GM18861 (cell line): ENCODE measurements around the gene PHOSPHO2.
"Not testable (repeated sequence)": the region's sequence is repeated elsewhere in the genome, so short reads cannot be mapped to it uniquely, and the experiment has no call there.

ENCODE experiments used
- ATAC-seq: cut with Tn5 transposase; IDR thresholded peaks from one replicate; pipeline ENCODE4 v1.9.1; 2021; ENCODE audit not compliant: unreplicated experiment

The PHOSPHO2 gene

GRCh38 chr2:169683425-169684134 lies 10.7 kb upstream of the PHOSPHO2 start:
- no peak for ATAC-seq

GRCh38 chr2:169684135-169684565 lies 10.1 kb upstream of the PHOSPHO2 start:
- no peak for ATAC-seq

GRCh38 chr2:169684712-169685111 lies 9.6 kb upstream of the PHOSPHO2 start:
- ATAC-seq, result not testable (repeated sequence)

GRCh38 chr2:169686825-169687224 lies 7.4 kb upstream of the PHOSPHO2 start:
- not testable (repeated sequence) for ATAC-seq

GRCh38 chr2:169687943-169688342 lies 6.3 kb upstream of the PHOSPHO2 start:
- ATAC-seq, result not testable (repeated sequence)

- ATAC-seq, result no peak
Observed at GRCh38 chr2:169690958-169691357, 3.3 kb upstream of the PHOSPHO2 start.

- no peak for ATAC-seq
Observed at GRCh38 chr2:169692718-169693117, 1.6 kb upstream of the PHOSPHO2 start.

GRCh38 chr2:169693360-169693759 lies 909 bp upstream of the PHOSPHO2 start:
- no peak for ATAC-seq

- ATAC-seq, result no peak
Observed at GRCh38 chr2:169694894-169695260, 608 bp downstream of the PHOSPHO2 start.

- ATAC-seq, result no peak
Observed at GRCh38 chr2:169696381-169696780, 2.1 kb downstream of the PHOSPHO2 start.

GRCh38 chr2:169699173-169699572 lies 4.9 kb downstream of the PHOSPHO2 start:
- ATAC-seq, result not testable (repeated sequence)

GRCh38 chr2:169702996-169703395 lies 8.7 kb downstream of the PHOSPHO2 start:
- no peak for ATAC-seq

GRCh38 chr2:169704160-169704708 lies 10.0 kb downstream of the PHOSPHO2 start:
- ATAC-seq, result no peak

GRCh38 chr2:169705927-169706326 lies 11.7 kb downstream of the PHOSPHO2 start:
- no peak for ATAC-seq

GRCh38 chr2:169707626-169708025 lies 13.4 kb downstream of the PHOSPHO2 start:
- ATAC-seq, result no peak

- no peak for ATAC-seq
Observed at GRCh38 chr2:169709331-169709730, 15.1 kb downstream of the PHOSPHO2 start.

GRCh38 chr2:169709981-169710380 lies 15.7 kb downstream of the PHOSPHO2 start:
- ATAC-seq, result no peak

- ATAC-seq, result no peak
Observed at GRCh38 chr2:169711751-169712509, 17.7 kb downstream of the PHOSPHO2 start.

- no peak for ATAC-seq
Observed at GRCh38 chr2:169712791-169713227, 18.5 kb downstream of the PHOSPHO2 start.

- no peak for ATAC-seq
Observed at GRCh38 chr2:169713331-169713730, 19.1 kb downstream of the PHOSPHO2 start.

GRCh38 chr2:169714699-169715098 lies 20.4 kb downstream of the PHOSPHO2 start:
- no peak for ATAC-seq
